ENCODE measurements around the gene NREP. TPM values are rescaled to one million over a fixed set of nuclear protein-coding genes. Genes with fewer than 3 reads are reported as not detected.

The NREP gene
- total RNA-seq, 1 experiment from 2014 or later: 6.0 TPM

DNA sequence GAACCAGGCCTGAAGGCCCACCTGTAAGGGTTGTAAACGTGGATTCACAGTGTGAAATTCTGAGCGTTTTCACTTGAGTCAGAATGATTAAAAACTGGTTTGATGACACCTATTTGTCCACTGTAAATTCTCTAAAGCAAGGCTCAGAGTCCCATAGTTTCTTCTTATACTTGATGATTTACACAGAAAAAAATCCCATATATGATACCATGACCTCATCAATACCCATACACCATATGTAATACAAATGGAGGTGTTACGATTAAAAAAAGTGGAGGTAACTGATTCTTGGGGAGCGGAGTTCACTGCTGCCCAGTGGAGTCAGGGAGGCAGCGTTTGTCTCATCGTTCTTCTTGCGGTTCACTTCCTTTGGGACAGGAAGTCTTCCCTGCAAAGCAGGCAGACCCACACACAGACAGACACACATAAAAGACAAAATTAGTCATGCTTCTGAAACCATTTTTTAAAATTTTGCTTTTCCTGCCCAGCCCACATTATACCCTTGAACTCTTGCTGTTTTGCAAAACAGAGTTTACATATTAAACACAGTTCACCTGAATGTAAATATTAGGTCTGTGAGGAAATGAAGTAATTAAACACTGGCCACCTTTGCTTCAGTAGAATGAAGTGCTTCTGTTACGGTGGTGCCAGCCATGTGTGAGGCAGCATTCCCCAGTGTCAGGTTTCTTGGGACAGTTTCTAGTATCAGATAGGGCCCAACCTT is 26.2 kb downstream of the NREP start:
- no TSS peak for BruUV-seq (replicated peaks)
- Histone ChIP-seq H3K27ac (ENCODE audit: low read depth, low read length) (no peak overlapping the region), H3K9me3 (ENCODE audit: control insufficient read depth in 1 of 2, insufficient read depth in 1 of 2, low read depth in 1 of 2, low read length in 2 of 2) (no peaks in the 10 kb centered on the region), H3K4me2 (ENCODE audit: low read length) (no peak overlapping the region), H3K9me2 (ENCODE audit: insufficient read depth) (no peaks in the 10 kb centered on the region), H3K79me2 (ENCODE audit: insufficient read depth, low read length) (no peaks in the 10 kb centered on the region), H4K20me1 (ENCODE audit: insufficient read depth) (no peaks in the 10 kb centered on the region), H3K4me1 (ENCODE audit: control insufficient read depth in 1 of 2, insufficient read depth in 2 of 2, low read length in 2 of 2) (no peaks in the 10 kb centered on the region), H3K36me3 (ENCODE audit: control insufficient read depth in 1 of 2, insufficient read depth in 2 of 2, low read length in 2 of 2) (no peaks in the 10 kb centered on the region), H2AFZ (ENCODE audit: low read depth, low read length, poor library complexity, severe bottlenecking) (no peak overlapping the region), H3K27me3 (ENCODE audit: insufficient read depth, low read length) (peaks cover 5% of the 10 kb centered on the region; the same call in 1 of the 2 replicates), H3K4me3 (replicated peaks in 1 of 2; ENCODE audit: low read depth in 1 of 2, low read length in 2 of 2) (no peak overlapping the region), H3K9ac (ENCODE audit: low read length) (no peak overlapping the region)
- TF ChIP-seq, protein P1, sequence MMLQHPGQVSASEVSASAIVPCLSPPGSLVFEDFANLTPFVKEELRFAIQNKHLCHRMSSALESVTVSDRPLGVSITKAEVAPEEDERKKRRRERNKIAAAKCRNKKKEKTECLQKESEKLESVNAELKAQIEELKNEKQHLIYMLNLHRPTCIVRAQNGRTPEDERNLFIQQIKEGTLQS (IDR thresholded peaks at IDR 0.05): no peak
- TF ChIP-seq, protein P2, sequence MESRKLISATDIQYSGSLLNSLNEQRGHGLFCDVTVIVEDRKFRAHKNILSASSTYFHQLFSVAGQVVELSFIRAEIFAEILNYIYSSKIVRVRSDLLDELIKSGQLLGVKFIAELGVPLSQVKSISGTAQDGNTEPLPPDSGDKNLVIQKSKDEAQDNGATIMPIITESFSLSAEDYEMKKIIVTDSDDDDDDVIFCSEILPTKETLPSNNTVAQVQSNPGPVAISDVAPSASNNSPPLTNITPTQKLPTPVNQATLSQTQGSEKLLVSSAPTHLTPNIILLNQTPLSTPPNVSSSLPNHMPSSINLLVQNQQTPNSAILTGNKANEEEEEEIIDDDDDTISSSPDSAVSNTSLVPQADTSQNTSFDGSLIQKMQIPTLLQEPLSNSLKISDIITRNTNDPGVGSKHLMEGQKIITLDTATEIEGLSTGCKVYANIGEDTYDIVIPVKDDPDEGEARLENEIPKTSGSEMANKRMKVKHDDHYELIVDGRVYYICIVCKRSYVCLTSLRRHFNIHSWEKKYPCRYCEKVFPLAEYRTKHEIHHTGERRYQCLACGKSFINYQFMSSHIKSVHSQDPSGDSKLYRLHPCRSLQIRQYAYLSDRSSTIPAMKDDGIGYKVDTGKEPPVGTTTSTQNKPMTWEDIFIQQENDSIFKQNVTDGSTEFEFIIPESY (IDR thresholded peaks at IDR 0.05; ENCODE audit: extremely low read depth, insufficient replicate concordance, low read length): no peak
- no peak for TF ChIP-seq CBX3 (IDR thresholded peaks at IDR 0.05; ENCODE audit: low read depth)
- no peak for TF ChIP-seq JUND (IDR thresholded peaks at IDR 0.05)
- TF ChIP-seq, protein P3, sequence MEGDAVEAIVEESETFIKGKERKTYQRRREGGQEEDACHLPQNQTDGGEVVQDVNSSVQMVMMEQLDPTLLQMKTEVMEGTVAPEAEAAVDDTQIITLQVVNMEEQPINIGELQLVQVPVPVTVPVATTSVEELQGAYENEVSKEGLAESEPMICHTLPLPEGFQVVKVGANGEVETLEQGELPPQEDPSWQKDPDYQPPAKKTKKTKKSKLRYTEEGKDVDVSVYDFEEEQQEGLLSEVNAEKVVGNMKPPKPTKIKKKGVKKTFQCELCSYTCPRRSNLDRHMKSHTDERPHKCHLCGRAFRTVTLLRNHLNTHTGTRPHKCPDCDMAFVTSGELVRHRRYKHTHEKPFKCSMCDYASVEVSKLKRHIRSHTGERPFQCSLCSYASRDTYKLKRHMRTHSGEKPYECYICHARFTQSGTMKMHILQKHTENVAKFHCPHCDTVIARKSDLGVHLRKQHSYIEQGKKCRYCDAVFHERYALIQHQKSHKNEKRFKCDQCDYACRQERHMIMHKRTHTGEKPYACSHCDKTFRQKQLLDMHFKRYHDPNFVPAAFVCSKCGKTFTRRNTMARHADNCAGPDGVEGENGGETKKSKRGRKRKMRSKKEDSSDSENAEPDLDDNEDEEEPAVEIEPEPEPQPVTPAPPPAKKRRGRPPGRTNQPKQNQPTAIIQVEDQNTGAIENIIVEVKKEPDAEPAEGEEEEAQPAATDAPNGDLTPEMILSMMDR (IDR thresholded peaks at IDR 0.05 in 2 of 3, conservative IDR thresholded peaks at IDR 0.05 in 1 of 3; ENCODE audit: borderline replicate concordance in 1 of 3, insufficient read depth in 1 of 3, low read depth in 2 of 3, low read length in 2 of 3): no peak
- no peak for TF ChIP-seq POLR2A (IDR thresholded peaks at IDR 0.05; ENCODE audit: borderline replicate concordance, extremely low read depth, insufficient read depth, insufficient read length)
- no peak for TF ChIP-seq FOSL1 (IDR thresholded peaks at IDR 0.05; ENCODE audit: low read depth)
- TF ChIP-seq ZFX (IDR thresholded peaks at IDR 0.05): no peak
- no peak for TF ChIP-seq SIN3A (IDR thresholded peaks at IDR 0.05; ENCODE audit: low read depth)
- no peak for TF ChIP-seq SRF (IDR thresholded peaks at IDR 0.05; ENCODE audit: low read depth)
- TF ChIP-seq CEBPB (IDR thresholded peaks at IDR 0.05; ENCODE audit: low read depth): no peak
- TF ChIP-seq, protein P4, sequence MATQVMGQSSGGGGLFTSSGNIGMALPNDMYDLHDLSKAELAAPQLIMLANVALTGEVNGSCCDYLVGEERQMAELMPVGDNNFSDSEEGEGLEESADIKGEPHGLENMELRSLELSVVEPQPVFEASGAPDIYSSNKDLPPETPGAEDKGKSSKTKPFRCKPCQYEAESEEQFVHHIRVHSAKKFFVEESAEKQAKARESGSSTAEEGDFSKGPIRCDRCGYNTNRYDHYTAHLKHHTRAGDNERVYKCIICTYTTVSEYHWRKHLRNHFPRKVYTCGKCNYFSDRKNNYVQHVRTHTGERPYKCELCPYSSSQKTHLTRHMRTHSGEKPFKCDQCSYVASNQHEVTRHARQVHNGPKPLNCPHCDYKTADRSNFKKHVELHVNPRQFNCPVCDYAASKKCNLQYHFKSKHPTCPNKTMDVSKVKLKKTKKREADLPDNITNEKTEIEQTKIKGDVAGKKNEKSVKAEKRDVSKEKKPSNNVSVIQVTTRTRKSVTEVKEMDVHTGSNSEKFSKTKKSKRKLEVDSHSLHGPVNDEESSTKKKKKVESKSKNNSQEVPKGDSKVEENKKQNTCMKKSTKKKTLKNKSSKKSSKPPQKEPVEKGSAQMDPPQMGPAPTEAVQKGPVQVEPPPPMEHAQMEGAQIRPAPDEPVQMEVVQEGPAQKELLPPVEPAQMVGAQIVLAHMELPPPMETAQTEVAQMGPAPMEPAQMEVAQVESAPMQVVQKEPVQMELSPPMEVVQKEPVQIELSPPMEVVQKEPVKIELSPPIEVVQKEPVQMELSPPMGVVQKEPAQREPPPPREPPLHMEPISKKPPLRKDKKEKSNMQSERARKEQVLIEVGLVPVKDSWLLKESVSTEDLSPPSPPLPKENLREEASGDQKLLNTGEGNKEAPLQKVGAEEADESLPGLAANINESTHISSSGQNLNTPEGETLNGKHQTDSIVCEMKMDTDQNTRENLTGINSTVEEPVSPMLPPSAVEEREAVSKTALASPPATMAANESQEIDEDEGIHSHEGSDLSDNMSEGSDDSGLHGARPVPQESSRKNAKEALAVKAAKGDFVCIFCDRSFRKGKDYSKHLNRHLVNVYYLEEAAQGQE (IDR thresholded peaks at IDR 0.05; ENCODE audit: low read depth): no peak
- TF ChIP-seq ZNF274 (IDR thresholded peaks at IDR 0.05; ENCODE audit: low read depth, low read length): no peak
- TF ChIP-seq YY1 (IDR thresholded peaks at IDR 0.05; ENCODE audit: extremely low read depth, insufficient replicate concordance, low read depth, low read length): no peak
- no peak for TF ChIP-seq TCF7L2 (IDR thresholded peaks at IDR 0.05; ENCODE audit: borderline replicate concordance, extremely low read depth, insufficient read depth, insufficient read length)
- TF ChIP-seq EGR1 (IDR thresholded peaks at IDR 0.05; ENCODE audit: low read depth): no peak
- no peak for TF ChIP-seq SP1 (IDR thresholded peaks at IDR 0.05; ENCODE audit: low read depth)
- no peak for ATAC-seq
- no peak for DNase-seq (ENCODE audit: low read depth, low spot score)
- CTCF ChIA-PET: no interaction called here
- RAD21 ChIA-PET (ENCODE audit: low non-redundant PET in 1 of 2, low total read pairs in 2 of 2, uncharacterized antibody in 2 of 2, unreplicated experiment in 2 of 2): no interaction called here
- intact Hi-C loops (cut with micrococcal nuclease): no loop called here
- POLR2A ChIA-PET: no interaction called here
